NCI-H526 (cell line): ENCODE measurements around the gene DENND2C.
A peak's percentile ranks its signal among the peaks of the same experiment; 100 is the strongest.

Experiments used
- DNase-seq, 2 experiments: peaks; one replicate each; lab custom pipeline; 2025; lab: John Stamatoyannopoulos, UW

The DENND2C gene

DNA sequence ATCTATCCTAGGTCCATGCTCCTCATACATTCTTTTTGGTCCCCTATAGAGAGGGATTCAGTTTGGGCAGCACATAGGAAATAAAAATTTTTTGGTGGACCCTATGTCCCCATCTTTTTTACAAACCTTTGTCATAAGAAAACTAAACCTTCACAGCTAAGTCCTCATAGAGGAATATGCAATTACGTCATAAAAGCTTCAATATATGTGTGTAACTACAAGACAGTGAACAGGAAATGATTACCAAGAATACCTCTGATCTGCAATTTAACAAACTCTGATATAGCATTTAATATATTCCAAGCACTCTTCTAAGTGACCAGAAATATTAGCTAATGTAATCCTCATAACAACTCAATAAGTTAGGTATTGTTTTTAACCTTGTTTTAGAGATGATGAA, 6.3 kb upstream of the DENND2C start:
- no peak for DNase-seq

DNA sequence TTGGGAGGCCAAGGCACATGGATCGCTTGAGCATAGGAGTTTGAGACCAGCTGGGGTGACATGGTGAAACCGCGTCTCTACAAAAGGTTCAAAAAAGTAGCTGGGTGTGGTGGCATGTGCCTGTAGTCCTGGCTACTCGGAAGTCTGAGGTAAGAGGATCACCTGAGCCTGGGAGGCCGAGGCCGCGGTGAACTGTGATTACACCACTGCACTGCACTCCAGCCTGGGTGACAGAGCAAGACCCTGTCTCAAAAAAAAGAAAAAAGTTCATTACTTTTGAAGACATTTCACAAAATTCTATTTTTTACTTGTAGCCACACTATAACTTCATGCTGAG, 2.1 kb upstream of the DENND2C start:
- no peak for DNase-seq

DNA sequence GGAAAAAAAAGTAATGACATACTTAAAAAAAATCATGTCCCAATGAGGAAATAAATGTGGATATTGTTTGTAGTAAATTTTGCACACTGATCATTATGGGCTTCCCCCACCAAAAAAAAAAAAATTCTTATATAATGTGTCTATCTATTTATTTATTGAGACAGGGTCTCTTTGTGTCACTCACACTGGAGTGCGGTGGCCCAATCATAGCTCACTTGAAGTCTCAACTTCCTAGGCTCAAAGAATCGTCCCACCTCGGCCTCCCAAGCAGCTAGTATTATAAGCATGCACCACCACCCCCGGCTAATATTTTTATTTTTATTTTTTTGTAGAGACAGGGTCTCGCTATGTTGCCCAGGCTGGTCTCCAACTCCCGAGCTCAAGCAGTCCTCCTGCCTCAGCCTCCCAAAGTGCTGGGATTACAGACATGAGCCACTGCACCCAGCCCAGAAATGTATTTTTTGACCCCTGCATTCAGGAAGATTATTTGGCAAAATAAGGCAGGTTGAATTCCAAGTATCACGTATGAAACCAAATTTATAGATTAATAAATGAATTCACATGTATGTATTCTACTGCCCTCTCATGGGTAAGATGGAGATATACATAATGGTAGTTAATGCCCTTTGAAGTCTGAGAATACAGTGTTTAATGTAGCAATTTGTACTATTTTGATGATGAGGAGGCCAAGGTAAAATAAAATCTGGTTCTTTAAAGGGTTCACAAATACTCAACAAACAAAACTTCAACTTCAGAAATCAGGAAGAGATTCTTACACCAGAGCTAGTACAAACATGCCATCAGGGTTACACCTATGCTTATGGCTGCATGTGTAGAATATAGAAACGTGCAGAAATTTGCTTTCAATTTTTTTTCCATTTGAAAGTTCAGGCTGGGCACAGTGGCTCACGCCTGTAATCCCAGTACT, 1.4 kb upstream of the DENND2C start:
- DNase-seq: peak in 1 of 2 experiments; percentile 40

DNA sequence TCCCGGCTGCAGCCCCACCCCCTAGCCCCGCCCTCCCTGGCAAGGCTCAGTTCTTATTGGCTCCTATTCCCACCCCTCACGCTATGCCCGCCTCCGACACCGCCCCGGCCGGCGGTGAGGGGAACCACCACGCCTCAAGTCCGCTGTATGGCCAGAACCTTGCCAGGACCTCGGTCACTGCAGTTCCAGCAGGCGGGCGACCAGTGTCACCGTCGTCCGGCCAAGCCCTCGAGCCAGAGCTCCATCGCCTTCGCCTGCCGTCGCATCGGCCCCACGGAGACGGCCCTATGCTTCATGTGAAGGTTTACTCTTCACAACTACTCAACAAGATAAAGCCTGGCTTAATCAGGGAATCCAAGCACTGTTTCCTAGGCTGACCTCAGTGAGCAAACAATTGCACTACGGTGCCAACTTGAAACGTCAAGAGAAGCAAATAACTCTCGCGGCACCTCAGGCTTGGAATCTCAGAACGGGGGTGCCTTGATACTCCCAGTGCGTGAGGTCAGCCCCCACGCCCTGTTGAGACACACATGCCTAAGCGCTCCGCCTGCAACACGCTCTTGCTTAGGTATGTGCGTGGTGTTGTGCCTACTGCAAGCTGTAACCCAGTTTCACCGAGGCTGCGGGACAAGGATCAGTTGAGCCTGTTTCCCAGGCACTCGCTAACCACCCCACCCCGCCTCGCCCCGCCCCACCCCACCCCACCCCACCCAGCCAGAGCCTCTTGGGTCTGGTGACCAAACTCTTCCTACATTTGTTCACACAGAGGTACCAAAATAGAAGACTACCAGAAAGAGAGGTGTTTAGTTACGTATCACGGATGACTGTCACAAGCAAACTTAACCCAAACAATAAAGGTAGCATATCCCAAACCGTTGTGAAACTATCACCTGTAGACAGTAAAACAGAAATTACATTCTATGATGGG, 498 bp upstream of the DENND2C start:
- peak; percentile 73 to 94 for DNase-seq

DNA sequence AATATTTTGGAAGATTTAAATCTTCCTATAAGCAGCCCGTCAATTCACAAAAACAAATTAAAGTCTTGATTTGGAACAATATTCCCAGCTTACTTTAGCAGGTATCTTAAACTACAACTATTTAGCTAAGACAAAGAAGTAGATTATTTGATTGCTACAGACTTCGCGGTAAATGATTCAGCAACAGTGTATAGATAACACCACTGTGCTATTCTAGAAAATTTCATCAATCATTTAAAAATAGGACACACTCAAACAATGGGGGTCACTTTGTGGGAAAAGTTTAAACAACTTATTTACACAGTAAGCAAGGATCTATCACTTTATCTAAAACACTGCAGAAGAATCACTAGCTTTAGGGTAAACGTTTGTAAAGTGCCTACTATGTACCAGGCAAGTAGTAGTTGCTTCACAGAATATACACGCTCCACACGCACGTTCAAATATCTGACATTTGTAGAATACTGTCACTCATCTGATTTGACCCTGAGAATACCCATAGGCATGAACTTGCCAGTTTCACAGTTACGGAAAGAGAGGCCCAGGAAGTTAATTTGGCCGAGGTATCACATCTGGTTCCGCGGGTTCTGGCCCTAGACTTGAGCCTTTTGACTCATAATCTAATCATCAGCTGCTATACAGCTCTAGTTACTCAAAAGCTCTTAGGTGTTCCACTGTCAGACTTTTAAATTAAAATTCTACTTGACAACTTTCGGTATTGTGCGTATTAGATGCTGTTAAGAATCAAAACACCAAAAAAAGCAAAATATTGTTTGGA, 876 bp downstream of the DENND2C start:
- no peak for DNase-seq

DNA sequence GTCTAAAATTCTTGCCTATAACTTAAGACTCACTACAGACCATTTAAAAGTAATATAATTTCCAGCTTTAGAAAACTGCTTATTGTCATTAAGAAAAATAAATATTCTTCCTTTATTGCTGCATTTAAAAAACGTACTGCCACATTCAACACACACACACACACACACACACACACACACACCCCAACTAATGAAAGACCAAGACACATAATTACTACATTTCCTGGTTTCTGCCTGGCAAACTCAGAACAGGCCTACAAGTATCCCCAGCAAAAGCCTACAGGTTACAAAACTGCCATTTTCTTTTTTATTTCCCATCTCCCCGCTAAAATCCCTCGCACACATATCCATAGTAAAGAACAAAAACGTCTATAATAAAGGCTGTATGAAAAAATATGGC, 1.5 kb downstream of the DENND2C start:
- DNase-seq: no peak

DNA sequence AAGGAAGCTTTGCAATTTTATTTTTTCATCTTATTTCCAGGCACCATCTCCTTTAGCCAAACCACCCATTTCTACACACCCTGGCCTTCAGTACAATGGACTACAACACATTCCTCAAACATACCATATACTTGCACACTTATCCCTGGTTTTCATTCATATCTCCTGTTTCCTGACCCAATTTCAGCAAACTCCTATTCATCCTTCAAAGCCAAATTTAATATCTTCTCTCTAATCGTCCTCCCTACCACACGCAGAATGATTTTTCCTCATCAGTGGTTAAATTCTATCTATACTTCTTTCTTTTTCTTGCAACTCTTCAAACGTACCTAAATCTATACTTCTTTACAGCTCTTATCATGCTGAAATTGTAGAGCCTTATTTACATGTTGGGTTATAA, 2.9 kb downstream of the DENND2C start:
- no peak for DNase-seq

DNA sequence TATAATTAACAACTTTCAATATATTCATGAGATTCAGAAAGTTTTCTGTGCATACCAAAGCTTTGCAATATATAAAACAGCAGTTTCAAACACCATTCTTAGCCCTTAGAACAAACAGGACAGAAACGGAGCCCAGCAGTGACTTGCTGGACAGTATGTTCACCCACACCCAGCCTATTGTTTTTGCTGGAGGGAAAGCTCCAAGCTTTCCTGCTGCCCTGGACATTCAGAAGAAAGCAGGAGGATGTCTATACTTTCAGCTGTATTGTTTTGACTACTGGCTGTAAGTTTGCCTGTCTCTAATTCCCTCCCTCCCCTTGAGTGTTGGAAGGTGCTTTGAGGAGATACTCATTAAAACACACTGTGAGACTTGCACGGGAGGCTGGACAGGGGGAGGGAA, 9.6 kb downstream of the DENND2C start:
- DNase-seq: no peak

DNA sequence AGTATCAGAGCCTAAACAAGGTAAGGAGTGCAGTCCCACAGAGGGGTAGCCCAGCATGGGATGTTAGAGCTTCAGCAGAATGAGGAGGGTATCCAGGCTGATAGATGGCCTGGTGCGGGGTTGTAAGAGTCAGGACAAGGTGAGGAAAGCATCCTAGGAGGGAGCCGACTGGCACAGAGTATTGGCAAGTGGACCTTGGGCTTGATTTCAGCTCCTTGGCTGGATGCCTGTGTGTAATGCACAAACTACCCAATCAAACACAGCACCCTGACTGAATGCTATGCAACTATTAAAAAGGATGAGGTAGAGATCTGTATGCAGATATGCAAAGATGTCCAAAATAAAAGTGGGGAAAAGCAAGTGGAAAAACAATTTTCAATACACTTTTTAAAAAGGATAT, 18.0 kb downstream of the DENND2C start:
- no peak for DNase-seq

DNA sequence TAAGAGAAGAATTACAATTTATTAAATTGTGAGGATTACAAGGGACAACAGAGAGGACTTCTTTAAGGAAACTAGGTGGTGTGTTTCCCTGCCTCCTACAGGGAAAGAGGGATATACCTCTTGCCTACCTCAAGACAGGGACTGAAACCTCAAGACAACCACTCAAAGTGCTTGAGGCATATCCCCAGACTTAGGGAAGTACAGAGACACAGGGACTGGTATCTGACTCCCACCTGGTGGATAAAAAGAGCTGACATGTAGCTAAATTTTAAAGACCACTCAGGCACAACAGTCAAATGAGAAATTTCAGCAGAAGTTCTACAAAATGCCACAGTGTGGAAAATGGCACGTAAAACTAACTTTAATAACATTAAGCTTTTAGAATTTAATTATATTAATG, 21.3 kb downstream of the DENND2C start:
- DNase-seq: no peak

DNA sequence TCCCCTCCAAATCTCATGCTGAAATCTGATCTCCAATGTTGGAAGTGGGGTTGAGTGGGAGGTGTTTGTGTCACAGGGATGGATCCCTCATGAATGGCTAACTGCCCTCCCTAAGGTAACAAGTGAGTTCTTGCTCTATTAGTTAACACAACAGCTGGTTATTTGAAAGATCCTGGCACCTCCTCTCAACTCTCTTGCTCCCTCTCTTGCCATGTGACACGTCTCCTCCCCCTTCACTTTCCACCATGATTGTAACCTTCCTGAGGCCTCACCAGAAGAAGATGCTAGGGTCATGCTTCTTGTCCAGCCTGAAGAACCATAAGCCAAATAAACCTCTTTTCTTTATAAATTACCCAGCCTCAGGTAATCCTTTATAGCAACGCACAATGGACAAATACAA, 28.5 kb downstream of the DENND2C start:
- no peak for DNase-seq

DNA sequence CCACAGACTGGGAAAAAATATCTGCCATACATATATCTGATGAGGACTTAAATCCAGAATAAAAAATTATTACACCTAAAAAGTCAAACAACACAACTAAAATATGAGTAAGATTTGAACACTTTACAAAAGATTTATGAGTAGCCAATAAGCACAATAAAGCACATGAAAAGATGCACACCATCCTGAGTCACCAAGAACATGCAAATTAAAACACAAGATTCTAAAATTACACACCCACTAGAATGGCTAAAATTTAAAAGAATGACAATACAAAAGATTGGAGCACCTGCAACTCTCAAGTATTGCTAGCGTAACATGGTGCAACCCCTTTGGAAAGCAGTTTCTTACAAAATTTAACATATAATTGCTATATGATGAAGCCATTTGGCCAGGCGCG, 30.9 kb downstream of the DENND2C start:
- DNase-seq: no peak

DNA sequence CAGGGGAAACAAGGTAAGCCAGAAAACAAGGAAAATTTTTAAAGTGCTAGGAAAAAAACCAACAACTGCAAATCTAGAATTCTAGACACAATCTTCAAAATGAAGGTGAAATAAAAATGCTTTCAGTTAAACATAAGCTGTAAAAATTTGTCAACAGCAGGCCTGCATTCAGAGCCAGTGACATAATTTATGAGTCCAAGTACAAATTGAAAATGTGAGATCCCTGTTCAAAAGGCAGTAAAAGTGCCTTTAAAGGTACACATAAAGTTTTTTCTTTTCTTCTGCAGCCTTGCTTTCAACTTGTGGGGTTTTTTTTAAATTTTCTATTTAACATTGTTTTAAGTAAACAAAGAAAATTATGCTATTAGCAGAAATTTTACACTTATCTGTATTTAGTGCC, 37.4 kb downstream of the DENND2C start:
- no peak for DNase-seq

DNA sequence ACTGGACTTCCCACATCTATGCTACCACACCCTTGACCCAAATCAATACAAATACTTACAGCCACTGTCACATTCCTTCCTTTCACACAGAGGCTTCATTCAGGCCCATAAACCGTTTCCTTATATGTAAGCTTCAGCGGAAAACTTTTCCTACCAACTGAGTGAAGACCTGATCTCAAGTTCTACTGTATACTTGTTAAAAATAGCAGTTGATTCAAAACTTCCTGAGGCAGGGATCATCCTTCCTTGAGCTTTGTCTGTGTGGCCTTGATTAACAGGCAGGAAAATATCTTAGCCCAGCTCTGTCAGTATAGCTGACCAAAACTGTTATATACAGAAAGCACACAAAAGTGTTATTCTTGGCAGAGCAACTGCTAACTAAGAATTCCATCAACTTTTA, 42.7 kb downstream of the DENND2C start:
- DNase-seq: no peak

DNA sequence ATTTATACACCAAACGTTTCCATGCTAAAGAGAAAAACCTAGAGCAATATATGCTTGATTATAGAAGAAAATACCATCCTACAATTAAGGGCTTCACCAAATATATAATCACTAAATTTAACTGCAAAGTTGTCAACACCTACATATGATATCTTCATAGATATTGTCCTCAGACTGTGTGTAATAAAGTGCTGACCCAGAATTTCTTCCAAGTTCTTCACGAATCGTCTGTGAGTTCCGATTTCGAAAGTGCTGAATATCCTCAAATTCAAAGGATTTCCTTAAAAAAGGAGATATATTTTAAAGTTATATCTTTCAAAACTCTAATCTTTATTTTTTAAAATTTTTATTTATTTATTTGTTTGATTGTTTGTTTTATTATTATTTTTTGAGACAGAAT, 46.5 kb downstream of the DENND2C start:
- no peak for DNase-seq

DNA sequence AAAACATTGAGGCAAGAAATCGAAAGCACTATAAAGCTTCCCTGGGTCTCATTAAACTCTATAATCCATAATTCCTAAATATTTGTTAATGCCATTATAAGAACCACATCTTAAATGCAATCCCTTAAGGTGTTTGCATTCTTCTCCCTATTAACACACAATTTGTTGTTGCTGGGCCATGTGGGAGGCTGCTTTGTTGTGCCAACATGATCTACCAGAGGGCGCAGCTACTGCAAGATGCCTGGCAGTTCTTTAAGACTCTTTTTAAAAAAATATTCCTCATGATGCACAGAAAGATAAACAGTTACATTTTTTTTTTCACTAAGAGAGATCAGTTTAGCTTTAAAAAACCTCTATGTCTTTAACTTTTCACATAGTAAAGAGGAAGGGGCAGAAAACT, 49.4 kb downstream of the DENND2C start:
- DNase-seq: no peak

DNA sequence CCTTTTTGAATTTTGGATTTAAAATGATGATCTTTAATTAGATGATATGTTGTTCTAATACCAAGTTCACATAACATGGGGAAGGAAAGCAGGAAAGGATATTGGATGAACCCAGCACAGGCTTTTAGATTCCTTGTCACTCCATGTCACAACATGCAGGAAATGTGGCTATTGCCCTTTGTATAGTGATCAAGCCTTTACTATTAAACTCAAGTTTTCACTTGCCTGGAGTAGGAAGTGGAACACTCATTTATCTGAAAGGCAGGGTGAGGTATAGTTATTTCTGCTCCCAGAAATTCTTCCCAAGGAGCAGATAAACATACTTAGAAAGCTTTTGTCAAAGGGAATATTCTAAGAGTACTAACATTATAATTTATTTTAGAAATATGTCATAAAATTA, 51.2 kb downstream of the DENND2C start:
- DNase-seq: no peak

DNA sequence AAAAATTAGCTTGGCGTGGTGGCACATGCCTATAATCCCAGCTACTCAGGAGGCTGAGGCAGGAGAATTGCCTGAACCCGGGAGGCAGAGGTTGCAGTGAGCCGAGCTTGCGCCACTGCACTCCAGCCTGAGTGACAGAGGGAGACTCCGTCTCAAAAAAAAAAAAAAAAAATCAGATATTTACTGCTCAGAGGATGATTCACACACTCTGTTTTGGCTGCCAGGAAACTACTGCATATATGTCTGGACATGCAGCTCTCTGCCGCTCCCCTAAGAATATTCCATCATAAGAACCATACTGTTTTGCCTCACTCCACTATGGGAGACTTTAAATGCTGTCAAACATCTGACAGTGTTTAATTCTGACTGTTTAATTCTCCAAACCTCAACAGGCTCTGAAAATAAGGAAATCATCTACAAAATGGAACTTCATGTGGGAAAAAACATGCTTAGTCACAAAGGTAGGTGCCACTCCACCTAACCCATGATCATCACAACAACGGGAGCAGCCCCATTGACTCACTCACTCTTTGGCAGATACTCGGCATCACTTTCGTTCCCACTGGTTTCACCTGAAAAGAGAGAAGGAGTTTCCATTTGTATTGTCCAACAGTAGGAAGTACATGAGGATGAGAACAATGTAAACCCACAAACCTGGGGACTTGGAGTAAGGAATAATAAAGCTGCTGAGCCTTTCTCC, 59.2 kb downstream of the DENND2C start:
- no peak for DNase-seq

DNA sequence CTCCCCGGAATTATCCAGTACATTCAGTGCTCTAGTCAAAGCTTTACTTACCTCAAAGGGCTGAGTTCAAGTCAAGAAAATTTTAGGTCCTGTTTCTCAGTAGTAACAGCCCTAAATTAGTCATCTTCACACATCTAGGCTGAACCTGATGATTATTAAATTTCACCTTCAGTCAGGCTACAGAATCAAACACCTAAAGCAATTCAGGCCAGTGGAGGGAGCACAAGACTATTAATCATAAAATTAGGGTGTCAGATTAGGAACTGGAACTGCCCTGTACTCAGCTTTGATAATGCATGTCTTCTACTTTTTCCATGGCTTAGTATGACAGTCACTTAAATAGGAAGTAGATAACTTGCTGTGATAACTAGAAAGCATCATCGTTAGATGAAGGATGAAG, 60.0 kb downstream of the DENND2C start:
- no peak for DNase-seq

DNA sequence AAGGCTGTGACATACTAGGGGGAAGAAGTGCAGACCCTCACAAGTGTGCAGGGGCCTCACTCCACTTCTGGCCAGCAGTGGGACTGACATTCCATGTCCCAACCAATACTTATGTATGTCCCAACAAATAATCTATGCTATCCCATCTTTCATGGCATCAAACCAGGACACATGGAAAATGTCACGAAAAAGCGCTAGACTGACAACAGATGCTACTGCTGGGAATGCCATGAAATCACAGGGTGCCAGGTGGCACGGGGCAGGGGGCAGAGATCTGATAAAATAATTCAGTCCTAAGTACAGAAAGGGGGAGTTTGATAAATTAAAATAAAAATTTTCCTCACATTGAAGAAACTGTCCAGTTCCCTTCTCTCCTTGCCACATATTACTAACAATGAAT, 60.8 kb downstream of the DENND2C start:
- no peak for DNase-seq

DNA sequence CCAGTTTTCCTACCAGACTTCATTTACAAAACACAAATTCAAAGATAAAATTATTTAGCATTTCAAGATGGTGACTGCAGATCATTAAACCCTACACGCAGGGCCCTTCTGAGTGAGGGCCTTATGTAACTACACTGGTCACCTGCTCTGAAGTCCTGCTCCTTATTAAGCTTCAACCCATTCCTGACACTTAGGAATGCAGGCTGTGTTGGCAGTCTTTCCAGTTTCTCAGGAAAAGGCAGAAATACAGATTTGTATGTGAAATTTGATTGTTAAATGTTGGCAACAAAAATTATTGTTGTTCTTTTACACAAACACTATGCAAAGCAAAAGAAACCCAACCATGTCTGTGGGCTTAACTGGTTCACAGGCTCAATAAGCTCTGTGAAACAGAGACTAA, 62.6 kb downstream of the DENND2C start:
- no peak for DNase-seq

DNA sequence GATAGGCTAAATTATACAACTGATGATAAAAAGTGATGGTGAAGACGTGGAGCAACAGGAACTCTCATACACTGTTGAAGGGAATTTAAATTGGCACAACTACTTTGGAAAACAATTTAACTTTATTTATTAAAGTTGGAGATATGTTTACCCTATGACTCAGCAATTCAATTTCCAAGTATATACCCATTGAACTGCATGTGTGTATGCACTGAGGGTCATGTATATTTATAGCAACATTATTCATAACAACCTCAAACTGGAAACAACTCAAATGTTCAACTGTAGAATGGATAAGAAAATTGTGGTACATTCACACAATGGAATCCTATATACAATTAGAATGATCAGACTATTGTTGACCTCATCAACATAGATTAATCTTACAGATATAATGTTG, 71.9 kb downstream of the DENND2C start:
- no peak for DNase-seq
